HEK293 (cell line): ENCODE results near the gene GXYLT1.

Source experiments
- CTCF ChIA-PET: fragments of 350-600 bp; formaldehyde crosslinking; extraction: SDS; loops from one replicate; lab custom pipeline; 2021; ENCODE audit warnings: antibody characterized with exemption; lab: Yijun Ruan, JAX
- POLR2A ChIA-PET: fragments of 300-600 bp; formaldehyde crosslinking; extraction: SDS; loops from one replicate; lab custom pipeline; 2020; ENCODE audit warnings: antibody characterized with exemption, inconsistent platforms; lab: Yijun Ruan, JAX
- H3K27ac ChIP-seq: fragments of 200-500 bp; sonication (Bioruptor generic); 2 replicates; pipeline ENCODE4 v1.5.1; 2014; ENCODE audit warnings: low read depth, low read length, control low read depth, inconsistent platforms; ENCODE audit errors: extremely low read depth
- H3K36me3 ChIP-seq, 2 experiments: fragments of 200-500 bp in 1 of 2; sonication (Bioruptor generic) in 1 of 2; 1 replicate in 1 of 2; 2 replicates in 1 of 2; pipeline ENCODE4 v1.5.1; 2014 to 2017; ENCODE audit warnings: inconsistent platforms in 2 of 2, low read length in 2 of 2; ENCODE audit not compliant: control insufficient read depth in 2 of 2, insufficient read depth in 1 of 2
- H3K4me1 ChIP-seq: fragments of 200-500 bp; sonication (Bioruptor generic); 2 replicates; pipeline ENCODE4 v1.5.1; 2014; ENCODE audit warnings: mild to moderate bottlenecking, low read length, inconsistent platforms; ENCODE audit not compliant: control insufficient read depth, insufficient read depth
- H3K4me3 ChIP-seq: 2 replicates; pipeline ENCODE4 v1.5.1; 2011; ENCODE audit warnings: low read depth, mild to moderate bottlenecking, control low read depth, low read length, moderate library complexity
- H3K9me3 ChIP-seq: fragments of 200-500 bp; sonication (Bioruptor generic); 2 replicates; pipeline ENCODE4 v1.5.1; 2014; ENCODE audit warnings: low read depth, low read length, inconsistent platforms; ENCODE audit not compliant: control insufficient read depth, insufficient read depth
- BCL11A ChIP-seq: fragments of 450-650 bp; formaldehyde crosslinking; IDR thresholded peaks from 2 replicates; pipeline ENCODE4 v1.5.1; 2016; ENCODE audit warnings: low read depth, missing biosample characterization, missing genetic modification characterization
- EGR2 ChIP-seq: fragments of 450-650 bp; formaldehyde crosslinking; IDR thresholded peaks from 2 replicates; pipeline ENCODE4 v1.5.1; 2016; ENCODE audit warnings: low read depth, missing biosample characterization, missing genetic modification characterization
- GFI1B ChIP-seq: fragments of 450-650 bp; formaldehyde crosslinking; IDR thresholded peaks from 2 replicates; pipeline ENCODE4 v1.5.1; 2016; ENCODE audit warnings: missing biosample characterization, missing genetic modification characterization
- MEIS1 ChIP-seq: sonication (generic); formaldehyde crosslinking; IDR thresholded peaks from 2 replicates; pipeline ENCODE4 v1.8.1; 2022; ENCODE audit warnings: missing genetic modification reagents, mild to moderate bottlenecking, borderline replicate concordance
- OSR2 ChIP-seq: fragments of 450-650 bp; formaldehyde crosslinking; IDR thresholded peaks from 2 replicates; pipeline ENCODE4 v1.5.1; 2016; ENCODE audit warnings: missing biosample characterization, missing genetic modification characterization
- PRDM2 ChIP-seq: fragments of 450-650 bp; formaldehyde crosslinking; IDR thresholded peaks from 2 replicates; pipeline ENCODE4 v1.5.1; 2016; ENCODE audit warnings: missing biosample characterization, missing genetic modification characterization, borderline replicate concordance
- SCRT2 ChIP-seq: fragments of 450-650 bp; formaldehyde crosslinking; IDR thresholded peaks from 2 replicates; pipeline ENCODE4 v1.5.1; 2016; ENCODE audit warnings: missing biosample characterization, missing genetic modification characterization
- SP7 ChIP-seq: fragments of 450-650 bp; formaldehyde crosslinking; IDR thresholded peaks from 2 replicates; pipeline ENCODE4 v1.5.1; 2016; ENCODE audit warnings: missing biosample characterization, missing genetic modification characterization
- ZEB2 ChIP-seq: fragments of 450-650 bp; formaldehyde crosslinking; IDR thresholded peaks from 2 replicates; pipeline ENCODE4 v1.5.1; 2016; ENCODE audit warnings: missing biosample characterization, missing genetic modification characterization
- ZNF24 ChIP-seq: fragments of 450-650 bp; formaldehyde crosslinking; IDR thresholded peaks from 2 replicates; pipeline ENCODE4 v1.5.1; 2016; ENCODE audit warnings: missing biosample characterization, missing genetic modification characterization
- ZNF324 ChIP-seq: fragments of 450-650 bp; formaldehyde crosslinking; IDR thresholded peaks from 2 replicates; pipeline ENCODE4 v1.5.1; 2016; ENCODE audit warnings: missing biosample characterization, missing genetic modification characterization
- ZNF341 ChIP-seq: fragments of 450-650 bp; formaldehyde crosslinking; IDR thresholded peaks from 2 replicates; pipeline ENCODE4; 2016; ENCODE audit warnings: low read depth, missing biosample characterization, missing genetic modification characterization
- ZNF362 ChIP-seq: fragments of 450-650 bp; formaldehyde crosslinking; IDR thresholded peaks from 2 replicates; pipeline ENCODE4 v1.5.1; 2016; ENCODE audit warnings: missing biosample characterization, missing genetic modification characterization
- ZNF423 ChIP-seq: fragments of 450-650 bp; formaldehyde crosslinking; IDR thresholded peaks from 2 replicates; pipeline ENCODE4 v1.5.1; 2016; ENCODE audit warnings: missing biosample characterization, missing genetic modification characterization
- ZNF501 ChIP-seq: fragments of 450-650 bp; formaldehyde crosslinking; IDR thresholded peaks from 2 replicates; pipeline ENCODE4 v1.5.1; 2016; ENCODE audit warnings: missing biosample characterization, missing genetic modification characterization
- ZNF548 ChIP-seq: fragments of 450-650 bp; formaldehyde crosslinking; IDR thresholded peaks from 2 replicates; pipeline ENCODE4 v1.5.1; 2016; ENCODE audit warnings: missing biosample characterization, missing genetic modification characterization
- ZNF549 ChIP-seq: fragments of 450-650 bp; IDR thresholded peaks from 2 replicates; pipeline ENCODE4 v1.5.1; 2018; ENCODE audit warnings: missing biosample characterization, missing genetic modification characterization, mild to moderate bottlenecking, inconsistent platforms, moderate library complexity
- ZNF558 ChIP-seq: fragments of 450-650 bp; formaldehyde crosslinking; IDR thresholded peaks from 2 replicates; pipeline ENCODE4 v1.5.1; 2016; ENCODE audit warnings: missing biosample characterization, missing genetic modification characterization
- ZNF660 ChIP-seq: fragments of 450-650 bp; IDR thresholded peaks from 2 replicates; pipeline ENCODE4 v1.5.1; 2018; ENCODE audit warnings: missing biosample characterization, mild to moderate bottlenecking, missing genetic modification characterization
- ZNF791 ChIP-seq: fragments of 450-650 bp; formaldehyde crosslinking; IDR thresholded peaks from 2 replicates; pipeline ENCODE4 v1.5.1; 2016; ENCODE audit warnings: missing biosample characterization, missing genetic modification characterization
- ZNF843 ChIP-seq: fragments of 450-650 bp; formaldehyde crosslinking; IDR thresholded peaks from 2 replicates; pipeline ENCODE4 v1.5.1; 2016; ENCODE audit warnings: missing biosample characterization, missing genetic modification characterization
- ZXDB ChIP-seq: fragments of 450-650 bp; formaldehyde crosslinking; IDR thresholded peaks from 2 replicates; pipeline ENCODE4 v1.5.1; 2016; ENCODE audit warnings: missing biosample characterization, missing genetic modification characterization
- TF ChIP-seq, protein P1 (sequence below): fragments of 450-650 bp; formaldehyde crosslinking; IDR thresholded peaks from 2 replicates; pipeline ENCODE4 v1.5.1; 2016; ENCODE audit warnings: missing biosample characterization, missing genetic modification characterization

GXYLT1 gene

GRCh38 chr12:42143452-42144157 lies 1.1 kb downstream of the GXYLT1 start (continued):
- TF ChIP-seq ZNF362 (tag by site-specific recombination) = 0 out of 2 replicates have a peak, but pooled peaks have one; percentile 23
- no peak for TF ChIP-seq ZNF548 (tag by site-specific recombination)
- TF ChIP-seq ZNF558 (tag by site-specific recombination) = no peak
- 0 out of 2 replicates have a peak, but pooled peaks have one; percentile 39 for TF ChIP-seq ZNF660 (tag by site-specific recombination)
- no peak for TF ChIP-seq SCRT2
- no peak for TF ChIP-seq ZNF24 (tag by site-specific recombination)

GRCh38 chr12:42141981-42142606 lies 2.6 kb downstream of the GXYLT1 start:
- CTCF ChIA-PET = interaction anchor here (0.6 to 2.4 kb wide), 4 partner anchors 13 to 218 kb away, joined by 3 to 6 read pairs (median 4); no protein-coding TSS in a partner anchor
- TF ChIP-seq ZNF341 (tag by site-specific recombination) (no peak), ZNF362 (tag by site-specific recombination) (peak; percentile 69; the same call in 1 of the 2 replicates), EGR2 (tag by site-specific recombination) (0 out of 2 replicates have a peak, but pooled peaks have one; percentile 5), MEIS1 (CRISPR knock-in tag) (no peak), ZNF549 (tag by site-specific recombination) (peak; percentile 33; the same call in 1 of the 2 replicates), ZEB2 (tag by site-specific recombination) (peak; percentile 46; the same call in 1 of the 2 replicates), OSR2 (tag by site-specific recombination) (peak; percentile 24; the same call in 1 of the 2 replicates), ZNF324 (tag by site-specific recombination) (no peak), ZNF423 (tag by site-specific recombination) (no peak), ZNF791 (tag by site-specific recombination) (no peak), ZNF843 (tag by site-specific recombination) (peak; percentile 23; the same call in 1 of the 2 replicates), ZNF501 (tag by site-specific recombination) (0 out of 2 replicates have a peak, but pooled peaks have one; percentile 20), GFI1B (0 out of 2 replicates have a peak, but pooled peaks have one; percentile 48), SP7 (tag by site-specific recombination) (no peak), PRDM2 (no peak), ZXDB (tag by site-specific recombination) (peak; percentile 43), BCL11A (no peak)
- TF ChIP-seq, protein P1, sequence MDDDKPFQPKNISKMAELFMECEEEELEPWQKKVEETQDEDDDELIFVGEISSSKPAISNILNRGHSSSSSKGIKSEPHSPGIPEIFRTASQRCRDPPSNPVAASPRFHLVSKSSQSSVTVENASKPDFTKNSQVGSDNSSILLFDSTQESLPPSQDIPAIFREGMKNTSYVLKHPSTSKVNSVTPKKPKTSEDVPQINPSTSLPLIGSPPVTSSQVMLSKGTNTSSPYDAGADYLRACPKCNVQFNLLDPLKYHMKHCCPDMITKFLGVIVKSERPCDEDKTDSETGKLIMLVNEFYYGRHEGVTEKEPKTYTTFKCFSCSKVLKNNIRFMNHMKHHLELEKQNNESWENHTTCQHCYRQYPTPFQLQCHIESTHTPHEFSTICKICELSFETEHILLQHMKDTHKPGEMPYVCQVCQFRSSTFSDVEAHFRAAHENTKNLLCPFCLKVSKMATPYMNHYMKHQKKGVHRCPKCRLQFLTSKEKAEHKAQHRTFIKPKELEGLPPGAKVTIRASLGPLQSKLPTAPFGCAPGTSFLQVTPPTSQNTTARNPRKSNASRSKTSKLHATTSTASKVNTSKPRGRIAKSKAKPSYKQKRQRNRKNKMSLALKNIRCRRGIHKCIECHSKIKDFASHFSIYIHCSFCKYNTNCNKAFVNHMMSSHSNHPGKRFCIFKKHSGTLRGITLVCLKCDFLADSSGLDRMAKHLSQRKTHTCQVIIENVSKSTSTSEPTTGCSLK (tag by site-specific recombination) = no peak

More at GRCh38 chr12:42141981-42142606, 2.6 kb downstream of the GXYLT1 start:
- Histone ChIP-seq H3K36me3 (no peaks in the 10 kb centered on the region), H3K9me3 (no peaks in the 10 kb centered on the region), H3K27ac (no peak overlapping the region), H3K4me1 (peaks cover 22% of the 10 kb centered on the region), H3K4me3 (no peak overlapping the region)
- POLR2A ChIA-PET = no interaction called here
